K562 (cell line): ENCODE results near the gene IGIP. TPM values are rescaled to one million over a fixed set of nuclear protein-coding genes. Genes with fewer than 3 reads are reported as not detected.

Source experiments
- ATAC-seq: fragments of 200-7000 bp; cut with Tn5 transposase; 3 replicates; pipeline ENCODE4 v1.9.1; 2020; ENCODE audit warnings: moderate library complexity
- BruUV-seq: library from RNA; stranded (reverse); fragments of 400-500 nt; replicated peaks from 2 replicates; lab custom pipeline; 2021; lab: Mats Ljungman, UMichigan
- CTCF ChIA-PET: fragments of 300-600 bp; formaldehyde crosslinking; extraction: SDS; loops from one replicate; lab custom pipeline; 2021; ENCODE audit warnings: low intra/inter-chr PET ratio; lab: Yijun Ruan, JAX
- POLR2A ChIA-PET: fragments of 300-600, 350-650 bp; sonication (Branson Sonifier 250); formaldehyde crosslinking; extraction: SDS; loops from one replicate; lab custom pipeline; 2021; ENCODE audit warnings: antibody characterized with exemption, inconsistent platforms; lab: Yijun Ruan, JAX
- DNase-seq, 4 experiments: peaks; one replicate each; pipeline versions ENCODE4 v3.0.0 to v3.0.0-alpha.2; 2011 to 2018; ENCODE audit warnings: low spot score in 3 of 4, mixed read lengths in 3 of 4; ENCODE audit errors: extremely low read depth in 1 of 4
- FAIRE-seq: peaks from 2 replicates; lab custom pipeline; 2011; peaks lifted over from hg19 to GRCh38; lab: Jason Lieb, UNC
- H2AFZ ChIP-seq: 2 replicates; pipeline ENCODE4 v1.6.0; 2011; ENCODE audit warnings: low read depth, low read length, control low read depth, inconsistent platforms
- H3K27ac ChIP-seq: fragments of 200-600 bp; 3 replicates; pipeline ENCODE4 v1.8.0; 2011; ENCODE audit warnings: low read depth, mild to moderate bottlenecking, control low read depth, inconsistent platforms, low read length, moderate library complexity, mixed read lengths; ENCODE audit errors: extremely low read depth
- H3K27me3 ChIP-seq, 2 experiments: fragments of 300-600 bp in 1 of 2; 2 replicates in 1 of 2; 3 replicates in 1 of 2; pipeline versions ENCODE4 v1.6.0 to v1.8.0; 2011; ENCODE audit warnings: inconsistent platforms in 2 of 2, low read length in 2 of 2, mild to moderate bottlenecking in 1 of 2, mixed read lengths in 1 of 2, moderate library complexity in 1 of 2; ENCODE audit not compliant: control insufficient read depth in 2 of 2, insufficient read depth in 2 of 2
- H3K36me3 ChIP-seq: fragments of 300-600 bp; 3 replicates; pipeline ENCODE4 v1.8.0; 2011; ENCODE audit warnings: mild to moderate bottlenecking, low read length, inconsistent platforms; ENCODE audit not compliant: control insufficient read depth, insufficient read depth
- H3K4me1 ChIP-seq, 2 experiments: fragments of 200-600 bp in 1 of 2; replicated peaks in 1 of 2; 2 replicates in 1 of 2; 3 replicates in 1 of 2; pipeline versions ENCODE4 v1.5.1 to v1.8.0; 2011; ENCODE audit warnings: inconsistent platforms in 2 of 2, low read length in 2 of 2, mild to moderate bottlenecking in 1 of 2, mixed read lengths in 1 of 2, moderate library complexity in 1 of 2; ENCODE audit not compliant: control insufficient read depth in 2 of 2, insufficient read depth in 2 of 2
- H3K4me2 ChIP-seq: 2 replicates; pipeline ENCODE4 v1.6.1; 2011; ENCODE audit warnings: low read length, control low read depth, inconsistent platforms, mixed read lengths; ENCODE audit not compliant: insufficient read depth
- H3K4me3 ChIP-seq: fragments of 200-600 bp; sonication (generic), shearing (Covaris generic); 2 replicates; pipeline ENCODE4 v1.5.1; 2016; ENCODE audit warnings: control low read depth, inconsistent platforms
- H3K79me2 ChIP-seq: fragments of 200-600 bp; 3 replicates; pipeline ENCODE4 v1.8.0; 2011; ENCODE audit warnings: low read length, inconsistent platforms; ENCODE audit not compliant: control insufficient read depth, insufficient read depth
- H3K9ac ChIP-seq, 2 experiments: 2 replicates each; pipeline versions ENCODE4 v1.6.0 to v1.6.1; 2011; ENCODE audit warnings: low read depth in 2 of 2, low read length in 2 of 2, control low read depth in 1 of 2, inconsistent platforms in 1 of 2, mild to moderate bottlenecking in 1 of 2, mixed read lengths in 1 of 2; ENCODE audit not compliant: insufficient read depth in 1 of 2
- H3K9me1 ChIP-seq: one replicate; pipeline ENCODE4 v1.6.0; 2011; ENCODE audit warnings: inconsistent platforms, mild to moderate bottlenecking, low read length, moderate library complexity; ENCODE audit not compliant: control insufficient read depth, insufficient read depth
- H3K9me3 ChIP-seq: replicated peaks from 2 replicates; pipeline ENCODE4 v1.5.1; 2011; ENCODE audit warnings: low read depth, low read length, inconsistent platforms; ENCODE audit not compliant: control insufficient read depth, insufficient read depth
- H4K20me1 ChIP-seq: replicated peaks from 2 replicates; pipeline ENCODE4 v1.6.1; 2011; ENCODE audit warnings: low read length, inconsistent platforms, mixed read lengths; ENCODE audit not compliant: control insufficient read depth, insufficient read depth
- CXXC5 ChIP-seq: fragments of 250-450 bp; sonication (Bioruptor Pico); IDR thresholded peaks from 2 replicates; pipeline ENCODE4 v1.8.0; 2022; ENCODE audit warnings: inconsistent platforms, mild to moderate bottlenecking, moderate library complexity
- KLF1 ChIP-seq: fragments of 450-650 bp; IDR thresholded peaks from 2 replicates; pipeline ENCODE4 v1.6.1; 2016; ENCODE audit warnings: missing genetic modification characterization, missing compliant biosample characterization
- MAFK ChIP-seq: IDR thresholded peaks from 2 replicates; pipeline ENCODE4 v1.6.1; 2011; ENCODE audit warnings: low read length, improper control_type of control experiment
- ZNF584 ChIP-seq: fragments of 200-800 bp; sonication (Bioruptor generic); IDR thresholded peaks from 2 replicates; pipeline ENCODE4 v1.6.1; 2016; ENCODE audit warnings: low read depth, mild to moderate bottlenecking, missing genetic modification characterization, missing compliant biosample characterization
- WGBS: fragments of 100-300 bp; shearing (Covaris generic); methylation state at CpG from one replicate; pipeline ENCODE4 v1.1.6; 2016; ENCODE audit warnings: low coverage, mixed read lengths; ENCODE audit not compliant: insufficient coverage; ENCODE audit errors: missing lambda C conversion rate; 5-methylcytosine and 5-hydroxymethylcytosine counted together
- in situ Hi-C: fragments of 300-500 bp; cut with MboI; formaldehyde crosslinking; loops from 4 replicates; pipeline ENCODE4 v1.15.0; 2018; ENCODE audit warnings: inconsistent platforms, mixed read lengths
- intact Hi-C: fragments of 100-400 bp; cut with micrococcal nuclease; formaldehyde crosslinking; loops from 2 replicates; pipeline ENCODE4 v1.14.2; 2022
- polyA plus RNA-seq, 8 experiments: library from polyadenylated mRNA; depleted of rRNA in 4 of 8; stranded (reverse) in 5 of 8; unstranded in 3 of 8; fragments of >200 nt; fragmentation: Nextera tagmentation in 2 of 8; fragmentation: Illumina TruSeq in 1 of 8; extraction: Ambion mirVana in 2 of 8; extraction: Trizol in 1 of 8; gene quantifications; 2 replicates each; pipeline versions ENCODE4 v1.2.1 to v1.2.3, GENCODE V29; 2011 to 2014; ENCODE audit warnings: inconsistent platforms in 1 of 8, missing spikeins in 1 of 8
- total RNA-seq, 7 experiments: library from RNA; depleted of rRNA in 6 of 7; stranded (reverse); fragments of >200 nt in 6 of 7; fragmentation: Illumina TruSeq in 2 of 7; extraction: Trizol in 2 of 7; gene quantifications; 2 replicates each; pipeline versions ENCODE4 v1.2.1 to v1.2.3, GENCODE V29; 2011 to 2021; ENCODE audit warnings: low replicate concordance in 1 of 7

IGIP gene
- total and polyA plus RNA-seq, 9 of the 15 experiments (the other 6 are each of a cell fraction or from before 2014, with no cell fraction given): 0.52 to 1.6 (median 1.2) TPM

DNA sequence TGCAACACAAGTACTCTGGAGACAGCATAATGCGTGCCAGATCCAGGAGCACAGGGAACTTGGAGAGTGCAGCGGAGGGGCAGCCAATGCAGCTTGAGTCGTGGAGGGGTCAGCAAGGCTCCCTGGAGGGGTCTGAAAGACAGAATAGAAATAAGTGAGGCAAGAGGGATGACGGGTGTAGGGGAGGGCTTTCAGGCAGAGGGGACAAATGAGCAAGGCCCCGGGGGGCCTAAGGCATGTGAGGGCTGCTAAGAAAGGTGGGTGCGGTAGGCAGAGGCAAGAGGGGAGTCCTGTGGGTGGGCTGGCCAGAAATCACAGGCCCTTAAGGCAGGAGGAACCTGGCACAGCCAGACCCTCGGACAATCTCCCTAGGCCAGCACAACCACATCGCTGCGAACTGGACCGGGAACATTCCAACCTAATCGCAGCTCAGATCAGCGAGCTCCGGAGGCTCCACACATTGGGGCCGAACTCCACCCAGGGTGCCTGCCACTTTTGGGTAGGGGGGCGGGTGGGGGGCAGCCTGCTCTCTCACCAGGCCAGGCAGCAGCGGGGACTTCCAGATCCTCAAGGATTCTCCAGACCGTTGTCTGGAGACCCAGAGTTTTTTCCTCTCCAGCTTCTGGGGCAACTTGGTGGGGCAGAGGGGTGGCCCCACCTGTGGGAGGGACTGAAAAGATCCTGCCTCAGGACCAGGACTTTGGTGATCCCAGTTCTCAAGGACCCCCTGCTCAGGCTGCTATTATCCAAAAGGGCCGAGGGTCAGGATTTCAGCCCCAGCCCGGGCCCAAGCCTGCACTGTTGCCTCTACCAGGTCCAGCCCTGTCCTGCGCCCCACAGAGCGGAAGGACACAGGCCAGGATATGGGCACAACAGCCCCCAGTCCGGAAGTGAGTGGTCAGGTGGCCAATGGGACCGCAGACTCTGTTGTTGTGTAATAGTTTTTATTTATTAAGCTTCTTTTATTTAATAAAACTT, 26.6 kb downstream of the IGIP start:
- intact Hi-C loops (no loop called here), in situ Hi-C loops (no loop called here)
- Histone ChIP-seq H3K79me2 (no peaks in the 10 kb centered on the region), H4K20me1 (peaks cover 9% of the 10 kb centered on the region; the same call in 1 of the 2 replicates), H3K4me1 (peaks cover 0 to 8% of the 10 kb centered on the region in 2 experiments; a peak in 2 of 5 replicates), H3K9me1 (no peaks in the 10 kb centered on the region), H3K9me3 (no peaks in the 10 kb centered on the region), H3K9ac (peak overlapping the region in 1 of 2 experiments; percentile 21; a peak in 1 of 4 replicates), H3K27ac (no peak overlapping the region), H3K36me3 (no peaks in the 10 kb centered on the region), H3K4me3 (no peak overlapping the region), H3K4me2 (no peak overlapping the region), H2AFZ (no peak overlapping the region), H3K27me3 (peaks cover 0 to 9% of the 10 kb centered on the region in 2 experiments; a peak in 2 of 5 replicates)
- FAIRE-seq (no peak), ATAC-seq (no peak), DNase-seq (no peak)
- POLR2A ChIA-PET: interaction anchor here (0.5 to 1.5 kb wide), 7 partner anchors 17 to 88 kb away, joined by 3 to 5 read pairs (median 3); no protein-coding TSS in a partner anchor
- WGBS: 26% methylated on average over 23 of the region's 23 CpGs
- BruUV-seq: no TSS peak
- no peak for TF ChIP-seq CXXC5 (CRISPR knock-in tag)
- TF ChIP-seq ZNF584: 0 out of 2 replicates have a peak, but pooled peaks have one; percentile 28
- no peak for TF ChIP-seq KLF1 (tag)
- TF ChIP-seq MAFK: no peak
- CTCF ChIA-PET: interaction anchor here (2.3 kb wide), 1 partner anchor 79 kb away, joined by 10 read pairs; no protein-coding TSS in a partner anchor
